ENCODE measurements around the gene YIPF2.

The YIPF2 gene

DNA sequence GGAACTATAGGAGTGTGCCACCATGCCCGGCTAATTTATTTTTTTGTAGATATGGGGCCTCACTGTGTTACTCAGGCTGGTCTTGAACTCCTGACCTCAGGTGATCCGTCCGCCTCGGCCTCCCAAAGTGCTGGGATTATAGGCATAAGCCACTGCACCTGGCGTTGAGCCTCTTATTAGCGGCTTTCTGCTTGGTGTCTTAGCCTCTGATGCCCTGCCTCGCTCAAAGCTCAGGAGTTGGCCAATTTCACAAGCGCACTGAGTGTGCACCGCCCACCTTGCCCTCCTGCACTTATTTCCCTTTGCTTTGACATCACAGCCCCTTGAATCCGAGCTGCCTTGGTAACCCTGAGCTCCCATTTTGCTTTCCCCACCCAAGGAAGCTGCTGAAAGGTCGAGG lies 10.1 kb downstream of the YIPF2 start:
- H3K27me3 ChIP-seq (ENCODE audit: low read depth, low read length), result no peaks in the 10 kb centered on the region
- no peak overlapping the region for H3K4me3 ChIP-seq (ENCODE audit: low read length)
- no peak overlapping the region for H3K9ac ChIP-seq (ENCODE audit: low read length)
- H3K79me2 ChIP-seq (ENCODE audit: low read length), result no peaks in the 10 kb centered on the region
- no peaks in the 10 kb centered on the region for H3K9me3 ChIP-seq (ENCODE audit: insufficient read depth, low read length)
- H2AFZ ChIP-seq (ENCODE audit: low read depth, low read length), result no peak overlapping the region
- H3K4me1 ChIP-seq (ENCODE audit: low read length), result no peaks in the 10 kb centered on the region
- H3K27ac ChIP-seq (ENCODE audit: low read length), result no peak overlapping the region
- H4K20me1 ChIP-seq (ENCODE audit: insufficient read depth, low read length), result no peaks in the 10 kb centered on the region
- no peak for TF ChIP-seq EZH2phosphoT487 (IDR thresholded peaks at IDR 0.05; ENCODE audit: low read depth)
- no peak for TF ChIP-seq CTCF (IDR thresholded peaks at IDR 0.05; ENCODE audit: low read depth, low read length)
- H3K4me2 ChIP-seq (ENCODE audit: low read length), result no peak overlapping the region
- H3K36me3 ChIP-seq (replicated peaks; ENCODE audit: low read depth, low read length), result peaks cover 55% of the 10 kb centered on the region

- no peaks in the 10 kb centered on the region for H4K20me1 ChIP-seq (ENCODE audit: insufficient read depth, low read length)
- peaks cover 58% of the 10 kb centered on the region for H3K36me3 ChIP-seq (replicated peaks; ENCODE audit: low read depth, low read length)
- H3K4me3 ChIP-seq (ENCODE audit: low read length), result no peak overlapping the region
- H3K4me2 ChIP-seq (ENCODE audit: low read length), result no peak overlapping the region
- no peak overlapping the region for H3K9ac ChIP-seq (ENCODE audit: low read length)
- H3K9me3 ChIP-seq (ENCODE audit: insufficient read depth, low read length), result no peaks in the 10 kb centered on the region
- no peak overlapping the region for H2AFZ ChIP-seq (ENCODE audit: low read depth, low read length)
- H3K79me2 ChIP-seq (ENCODE audit: low read length), result no peaks in the 10 kb centered on the region
- H3K27ac ChIP-seq (ENCODE audit: low read length), result no peak overlapping the region
- TF ChIP-seq EZH2phosphoT487 (IDR thresholded peaks at IDR 0.05; ENCODE audit: low read depth) (no peak), CTCF (IDR thresholded peaks at IDR 0.05; ENCODE audit: low read depth, low read length) (no peak)
- no peaks in the 10 kb centered on the region for H3K4me1 ChIP-seq (ENCODE audit: low read length)
- H3K27me3 ChIP-seq (ENCODE audit: low read depth, low read length), result no peaks in the 10 kb centered on the region
Observed at GRCh38 chr19:10916602-10917001, 11.8 kb downstream of the YIPF2 start.

DNA sequence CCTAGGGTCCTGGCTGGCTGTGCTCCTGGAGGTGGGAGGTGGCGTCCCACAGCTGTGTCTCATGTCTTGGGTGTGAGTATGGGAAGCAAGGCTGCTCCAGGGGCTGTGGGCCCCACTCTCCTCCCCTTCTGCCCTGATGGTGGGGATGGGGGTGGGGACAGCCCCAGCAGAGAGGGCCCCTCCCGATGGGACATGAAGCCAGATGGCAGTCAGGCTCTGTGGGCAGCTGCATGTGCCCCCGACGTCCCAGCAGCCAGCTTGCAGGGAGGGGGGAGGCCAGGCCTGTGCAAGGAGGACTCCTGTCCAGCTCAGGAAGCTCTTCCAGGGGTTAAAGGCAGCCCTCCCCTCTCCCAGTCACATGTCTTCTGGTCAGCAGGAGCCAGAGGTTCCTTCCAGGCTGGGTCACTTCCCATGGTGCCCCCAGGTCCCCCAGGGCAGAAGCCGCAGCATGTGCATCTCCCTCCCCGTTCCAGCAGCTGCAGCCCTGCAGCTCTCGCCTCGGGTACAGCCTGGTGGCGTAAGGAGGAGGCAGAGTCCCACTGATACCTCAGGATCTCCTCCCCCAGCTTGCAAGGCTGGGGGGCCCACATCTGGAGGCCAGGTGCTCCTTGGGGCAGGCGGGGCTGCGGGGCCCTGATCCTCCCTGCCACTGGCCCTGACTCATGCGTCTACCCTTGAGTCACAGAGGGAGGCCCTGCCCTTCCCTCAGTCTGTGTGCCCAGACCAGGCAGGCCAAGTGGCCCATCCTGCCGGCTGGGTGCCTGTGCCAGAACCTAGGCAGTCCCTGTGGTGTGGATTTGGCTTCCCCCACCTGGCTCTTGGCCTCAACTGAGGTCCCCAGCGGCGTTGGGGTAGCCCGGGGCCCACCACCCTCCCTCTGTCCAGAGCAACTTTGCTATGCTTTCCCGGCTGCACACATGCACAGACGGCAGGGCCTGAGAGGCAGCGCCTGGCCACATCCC lies 13.0 kb downstream of the YIPF2 start:
- Histone ChIP-seq H3K79me2 (ENCODE audit: low read length) (no peaks in the 10 kb centered on the region), H3K9me3 (ENCODE audit: insufficient read depth, low read length) (no peaks in the 10 kb centered on the region), H3K9ac (ENCODE audit: low read length) (no peak overlapping the region), H2AFZ (ENCODE audit: low read depth, low read length) (no peak overlapping the region), H3K4me3 (ENCODE audit: low read length) (no peak overlapping the region), H3K4me2 (ENCODE audit: low read length) (no peak overlapping the region), H3K27me3 (ENCODE audit: low read depth, low read length) (no peaks in the 10 kb centered on the region), H3K4me1 (ENCODE audit: low read length) (no peaks in the 10 kb centered on the region), H3K36me3 (replicated peaks; ENCODE audit: low read depth, low read length) (peaks cover 51% of the 10 kb centered on the region), H4K20me1 (ENCODE audit: insufficient read depth, low read length) (no peaks in the 10 kb centered on the region), H3K27ac (ENCODE audit: low read length) (no peak overlapping the region)
- TF ChIP-seq CTCF (IDR thresholded peaks at IDR 0.05; ENCODE audit: low read depth, low read length) (no peak), EZH2phosphoT487 (IDR thresholded peaks at IDR 0.05; ENCODE audit: low read depth) (no peak)

- no peak overlapping the region for H3K27ac ChIP-seq (ENCODE audit: low read length)
- no peaks in the 10 kb centered on the region for H3K27me3 ChIP-seq (ENCODE audit: low read depth, low read length)
- TF ChIP-seq EZH2phosphoT487 (IDR thresholded peaks at IDR 0.05; ENCODE audit: low read depth), result no peak
- no peak for TF ChIP-seq CTCF (IDR thresholded peaks at IDR 0.05; ENCODE audit: low read depth, low read length)
- no peaks in the 10 kb centered on the region for H3K9me3 ChIP-seq (ENCODE audit: insufficient read depth, low read length)
- no peak overlapping the region for H3K9ac ChIP-seq (ENCODE audit: low read length)
- no peak overlapping the region for H3K4me3 ChIP-seq (ENCODE audit: low read length)
- H3K4me2 ChIP-seq (ENCODE audit: low read length), result no peak overlapping the region
- H3K4me1 ChIP-seq (ENCODE audit: low read length), result no peaks in the 10 kb centered on the region
- H2AFZ ChIP-seq (ENCODE audit: low read depth, low read length), result no peak overlapping the region
- peaks cover 46% of the 10 kb centered on the region for H3K36me3 ChIP-seq (replicated peaks; ENCODE audit: low read depth, low read length)
- H4K20me1 ChIP-seq (ENCODE audit: insufficient read depth, low read length), result no peaks in the 10 kb centered on the region
- H3K79me2 ChIP-seq (ENCODE audit: low read length), result no peaks in the 10 kb centered on the region
Observed at GRCh38 chr19:10913716-10914340, 14.6 kb downstream of the YIPF2 start.

All from OCI-LY3 (cell line).